Ammon's horn (tissue), 1 donor: ENCODE measurements around the gene NR1I2.

Source experiments
- DNase-seq: peaks from one replicate; pipeline ENCODE4 v3.0.0-alpha.2; 2016; ENCODE audit warnings: low spot score

Gene NR1I2

DNA sequence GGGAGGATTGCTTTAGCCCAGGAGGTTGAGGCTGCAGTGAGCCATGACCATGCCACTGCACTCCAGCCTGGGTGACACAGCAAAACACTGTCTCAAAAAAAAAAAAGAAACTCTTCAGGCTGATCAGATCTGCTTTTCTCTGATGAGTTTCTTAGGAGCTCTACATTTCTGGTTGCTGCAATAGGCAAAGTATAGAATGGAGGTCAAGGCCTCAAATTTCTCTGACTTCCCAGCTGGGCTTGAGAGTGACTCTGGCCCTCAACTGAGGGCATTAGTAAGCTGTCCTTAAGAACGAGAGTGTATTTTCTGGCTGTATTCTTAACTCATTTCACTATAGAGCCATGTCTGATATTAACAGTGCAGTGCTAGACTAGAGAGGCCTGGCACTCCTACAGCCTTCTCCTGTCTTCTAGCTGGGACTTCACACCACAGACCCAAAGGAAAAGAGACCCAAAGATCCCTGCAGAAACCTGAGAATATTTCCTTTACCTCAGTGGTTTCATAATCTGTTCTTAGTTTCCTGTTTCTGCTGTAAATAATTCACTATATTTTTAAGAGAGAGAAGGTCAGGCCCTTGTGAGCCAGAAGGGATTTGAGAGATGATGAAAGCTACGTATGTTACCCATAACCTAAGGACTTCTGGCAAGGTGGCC lies 2.0 kb upstream of the NR1I2 start:
- DNase-seq: no peak

DNA sequence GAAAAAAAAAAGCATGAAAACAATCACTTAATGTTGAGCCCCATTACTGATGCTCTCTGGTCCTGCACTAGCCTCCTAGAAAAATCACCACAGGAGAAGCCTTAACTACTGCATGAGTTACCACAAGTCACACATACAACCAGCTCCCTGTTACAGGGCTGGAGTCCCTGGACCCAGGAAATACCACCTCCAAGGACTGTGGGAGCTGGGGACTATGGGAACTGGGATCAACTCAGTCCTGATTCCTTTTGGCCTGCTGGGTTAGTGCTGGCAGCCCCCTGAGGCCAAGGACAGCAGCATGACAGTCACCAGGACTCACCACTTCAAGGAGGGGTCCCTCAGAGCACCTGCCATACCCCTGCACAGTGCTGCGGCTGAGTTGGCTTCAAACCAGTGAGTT lies 559 bp downstream of the NR1I2 start:
- DNase-seq: no peak

DNA sequence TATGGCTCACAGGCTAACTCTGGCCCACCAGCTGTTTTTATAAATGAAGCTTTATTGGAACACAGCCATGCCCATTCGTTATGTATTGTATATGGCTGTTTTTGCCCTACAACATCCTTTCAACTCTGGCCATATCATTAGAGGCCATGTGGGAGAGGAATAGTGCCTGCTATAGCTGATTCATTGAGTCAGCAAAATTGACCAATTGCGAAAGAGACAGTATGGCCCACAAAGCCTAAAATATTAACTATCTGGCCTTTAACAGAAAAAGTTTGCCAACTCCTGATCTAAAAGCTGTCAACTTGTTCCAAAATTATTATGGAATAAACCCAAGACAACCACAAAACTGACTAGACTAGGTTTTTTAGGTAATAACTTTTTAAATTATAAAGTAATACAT lies 1.4 kb downstream of the NR1I2 start:
- DNase-seq: no peak

- no peak for DNase-seq
Observed at GRCh38 chr3:119783883-119784282, 2.0 kb downstream of the NR1I2 start.

- DNase-seq: no peak
Observed at GRCh38 chr3:119786409-119786808, 4.5 kb downstream of the NR1I2 start.

GRCh38 chr3:119790369-119790768 lies 8.5 kb downstream of the NR1I2 start:
- no peak for DNase-seq

- DNase-seq: no peak
Observed at GRCh38 chr3:119792270-119792669, 10.4 kb downstream of the NR1I2 start.

- no peak for DNase-seq
Observed at GRCh38 chr3:119794401-119794800, 12.5 kb downstream of the NR1I2 start.

GRCh38 chr3:119794971-119795612 lies 13.2 kb downstream of the NR1I2 start:
- DNase-seq: no peak

- no peak for DNase-seq
Observed at GRCh38 chr3:119795849-119796248, 13.9 kb downstream of the NR1I2 start.

DNA sequence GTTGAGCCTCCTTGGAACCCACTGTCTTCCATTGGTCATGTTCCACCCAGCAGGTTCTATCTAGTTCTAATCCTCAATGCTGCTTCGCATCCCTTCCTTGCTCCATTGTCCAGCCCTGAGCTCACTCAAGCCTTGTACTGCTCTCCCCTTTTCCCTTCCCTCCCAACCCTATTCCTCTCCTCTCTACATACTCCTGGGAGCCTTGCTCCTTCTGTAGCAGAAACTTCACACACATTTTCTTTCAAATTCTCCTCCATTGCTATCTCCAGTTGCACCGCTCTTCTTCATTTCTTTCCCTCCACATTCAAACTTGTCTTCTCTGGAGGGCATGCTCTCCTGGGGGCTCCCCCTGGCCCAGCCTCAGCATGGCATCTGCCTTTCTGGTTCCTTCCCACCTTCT lies 14.5 kb downstream of the NR1I2 start:
- no peak for DNase-seq

DNA sequence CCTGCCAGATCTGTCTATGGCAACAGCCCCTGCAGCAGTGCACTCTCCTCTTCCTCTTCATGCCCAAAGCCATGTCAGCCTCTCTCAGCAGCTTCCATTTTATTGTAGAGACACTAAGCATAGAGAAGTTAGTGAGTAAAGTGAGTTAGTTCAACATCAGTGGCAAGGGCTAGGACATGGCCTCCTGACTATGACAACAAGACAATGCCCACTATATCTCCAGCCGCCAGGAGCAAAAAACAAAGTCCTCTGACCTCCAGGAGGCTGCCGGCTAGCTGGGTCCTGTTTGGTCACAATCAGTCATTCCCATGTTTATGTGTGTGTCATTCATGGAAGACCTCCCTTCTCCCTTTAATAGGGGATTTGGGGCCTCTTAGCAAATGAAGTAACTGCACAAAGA lies 14.9 kb downstream of the NR1I2 start:
- DNase-seq: no peak

- no peak for DNase-seq
Observed at GRCh38 chr3:119800844-119801243, 18.9 kb downstream of the NR1I2 start.

DNA sequence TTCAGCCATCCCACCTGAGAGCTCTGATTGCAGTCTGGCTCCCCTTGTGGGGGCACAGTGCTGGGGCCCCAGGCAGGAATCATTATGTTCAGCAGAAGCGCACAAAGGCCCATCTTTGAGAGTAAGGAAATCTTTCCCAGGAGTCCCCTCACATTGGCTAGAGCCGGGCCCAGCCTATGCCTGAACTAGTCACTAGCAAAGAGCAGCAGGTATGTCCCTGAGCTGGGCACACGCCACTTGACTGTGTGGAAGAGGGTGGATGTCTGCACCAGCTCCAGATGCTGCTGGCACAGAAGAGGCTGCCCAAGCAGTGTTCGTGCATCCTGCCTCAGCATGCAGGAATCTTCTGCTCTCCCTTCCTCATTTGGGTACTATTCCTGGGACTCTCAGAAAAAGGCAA lies 26.3 kb downstream of the NR1I2 start:
- no peak for DNase-seq

GRCh38 chr3:119808843-119809242 lies 26.9 kb downstream of the NR1I2 start:
- DNase-seq: no peak

GRCh38 chr3:119809249-119810017 lies 27.5 kb downstream of the NR1I2 start:
- DNase-seq: no peak

DNA sequence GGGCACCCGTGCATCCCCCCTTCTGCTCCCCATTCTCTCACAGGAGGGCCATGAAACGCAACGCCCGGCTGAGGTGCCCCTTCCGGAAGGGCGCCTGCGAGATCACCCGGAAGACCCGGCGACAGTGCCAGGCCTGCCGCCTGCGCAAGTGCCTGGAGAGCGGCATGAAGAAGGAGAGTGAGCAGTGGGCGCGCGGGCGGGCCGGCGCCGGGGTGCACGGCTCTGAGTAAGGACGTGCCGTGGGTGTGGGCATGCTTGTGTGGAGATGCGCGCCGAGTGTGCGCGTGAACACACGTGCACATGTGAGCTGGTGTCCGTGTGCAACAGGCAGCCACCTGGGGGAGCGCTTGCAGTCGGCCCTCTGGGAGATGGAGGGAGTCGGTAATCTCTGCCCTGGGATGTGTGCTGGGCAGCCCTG lies 28.1 kb downstream of the NR1I2 start:
- DNase-seq: peak; percentile 57

DNA sequence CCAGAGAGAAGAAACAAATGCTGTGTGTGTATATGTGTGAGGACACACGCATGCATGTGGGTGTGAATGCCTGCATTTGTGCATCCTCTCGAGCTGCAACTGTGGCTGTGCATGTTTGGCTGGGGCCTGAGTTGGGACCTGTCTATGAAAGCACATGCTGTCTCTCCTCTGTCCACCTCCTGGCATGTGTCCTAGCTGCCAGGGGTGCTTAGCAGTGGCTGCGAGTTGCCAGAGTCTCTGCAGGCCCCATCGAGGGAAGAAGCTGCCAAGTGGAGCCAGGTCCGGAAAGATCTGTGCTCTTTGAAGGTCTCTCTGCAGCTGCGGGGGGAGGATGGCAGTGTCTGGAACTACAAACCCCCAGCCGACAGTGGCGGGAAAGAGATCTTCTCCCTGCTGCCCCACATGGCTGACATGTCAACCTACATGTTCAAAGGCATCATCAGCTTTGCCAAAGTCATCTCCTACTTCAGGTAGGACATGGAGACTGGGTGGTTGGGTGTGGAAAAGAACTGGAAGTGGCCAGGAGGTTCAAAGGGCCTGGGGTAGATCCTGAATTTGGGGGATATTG lies 30.7 kb downstream of the NR1I2 start:
- no peak for DNase-seq

DNA sequence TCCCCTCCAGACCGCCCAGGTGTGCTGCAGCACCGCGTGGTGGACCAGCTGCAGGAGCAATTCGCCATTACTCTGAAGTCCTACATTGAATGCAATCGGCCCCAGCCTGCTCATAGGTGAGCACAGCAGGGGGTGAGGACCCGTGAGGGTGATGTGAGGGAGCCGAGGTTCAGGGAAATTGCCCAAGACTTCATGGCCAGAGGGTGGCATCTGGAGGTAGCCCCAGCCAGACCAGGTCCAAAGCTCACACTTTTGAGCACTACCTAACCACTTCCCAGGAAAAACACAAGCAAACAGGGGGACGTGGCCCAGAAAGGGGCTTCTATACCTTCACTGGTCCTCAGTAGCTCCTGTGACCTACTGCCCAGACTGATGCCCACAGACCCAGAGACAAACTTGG lies 33.8 kb downstream of the NR1I2 start:
- DNase-seq: no peak

- DNase-seq: no peak
Observed at GRCh38 chr3:119817071-119817470, 35.2 kb downstream of the NR1I2 start.

- DNase-seq: no peak
Observed at GRCh38 chr3:119817583-119818363, 35.9 kb downstream of the NR1I2 start.

DNA sequence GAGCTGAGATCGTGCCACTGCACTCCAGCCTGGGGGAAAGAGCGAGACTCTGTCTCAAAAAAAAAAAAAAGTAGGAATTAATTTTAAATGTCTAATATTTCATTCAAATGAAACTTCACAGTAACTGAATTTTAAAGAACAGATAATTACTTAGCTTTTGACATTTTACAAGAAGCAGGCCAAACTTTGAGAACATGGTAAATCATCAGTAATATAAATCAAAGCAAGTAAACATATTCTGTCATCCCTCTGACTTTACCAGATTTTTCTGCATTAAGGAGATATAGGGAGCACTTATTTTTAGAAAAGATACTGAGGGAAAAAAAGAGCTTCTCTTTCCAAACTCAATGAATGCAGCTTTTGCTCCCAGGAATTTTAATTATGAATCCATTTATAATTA lies 37.0 kb downstream of the NR1I2 start:
- no peak for DNase-seq
